Coronary artery (tissue), 2 donors: Measurements from ENCODE around the gene SLIT3.

Source experiments
- DNase-seq: peaks from one replicate; pipeline ENCODE4 v3.0.0-alpha.2; 2017; ENCODE audit warnings: low spot score
- H3K27ac ChIP-seq, 2 donors: fragments of 200-600 bp; sonication (generic); one replicate each; pipeline ENCODE4 v1.5.1; 2016 to 2019
- H3K4me3 ChIP-seq: fragments of 200-600 bp; sonication (generic); 2 replicates; pipeline ENCODE4 v1.5.1; 2016; ENCODE audit warnings: mild to moderate bottlenecking, moderate library complexity
- TF ChIP-seq, protein P1 (sequence below): fragments of 200-600 bp; sonication (generic); IDR thresholded peaks from one replicate; pipeline ENCODE4 v1.5.1; 2019; ENCODE audit warnings: antibody characterized with exemption

The SLIT3 gene

GRCh38 chr5:169299663-169300467 is 1.1 kb downstream of the SLIT3 start:
- Histone ChIP-seq H3K27ac (peak overlapping the region; percentile 73 to 94), H3K4me3 (peak overlapping the region; percentile 84)
- DNase-seq, result peak; percentile 82
- TF ChIP-seq, protein P1, sequence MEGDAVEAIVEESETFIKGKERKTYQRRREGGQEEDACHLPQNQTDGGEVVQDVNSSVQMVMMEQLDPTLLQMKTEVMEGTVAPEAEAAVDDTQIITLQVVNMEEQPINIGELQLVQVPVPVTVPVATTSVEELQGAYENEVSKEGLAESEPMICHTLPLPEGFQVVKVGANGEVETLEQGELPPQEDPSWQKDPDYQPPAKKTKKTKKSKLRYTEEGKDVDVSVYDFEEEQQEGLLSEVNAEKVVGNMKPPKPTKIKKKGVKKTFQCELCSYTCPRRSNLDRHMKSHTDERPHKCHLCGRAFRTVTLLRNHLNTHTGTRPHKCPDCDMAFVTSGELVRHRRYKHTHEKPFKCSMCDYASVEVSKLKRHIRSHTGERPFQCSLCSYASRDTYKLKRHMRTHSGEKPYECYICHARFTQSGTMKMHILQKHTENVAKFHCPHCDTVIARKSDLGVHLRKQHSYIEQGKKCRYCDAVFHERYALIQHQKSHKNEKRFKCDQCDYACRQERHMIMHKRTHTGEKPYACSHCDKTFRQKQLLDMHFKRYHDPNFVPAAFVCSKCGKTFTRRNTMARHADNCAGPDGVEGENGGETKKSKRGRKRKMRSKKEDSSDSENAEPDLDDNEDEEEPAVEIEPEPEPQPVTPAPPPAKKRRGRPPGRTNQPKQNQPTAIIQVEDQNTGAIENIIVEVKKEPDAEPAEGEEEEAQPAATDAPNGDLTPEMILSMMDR, result no peak

- TF ChIP-seq, protein P1, result no peak
- H3K27ac ChIP-seq, result peak overlapping the region; percentile 73 to 94
- peak overlapping the region; percentile 84 for H3K4me3 ChIP-seq
- DNase-seq, result no peak
These were observed 1.7 kb downstream of the SLIT3 start for GRCh38 chr5:169299191-169299662.

GRCh38 chr5:169298193-169298592 is 2.7 kb downstream of the SLIT3 start:
- Histone ChIP-seq H3K27ac (peak overlapping the region; percentile 73 to 94), H3K4me3 (peak overlapping the region; percentile 84)
- TF ChIP-seq, protein P1, result no peak
- DNase-seq, result no peak

DNA sequence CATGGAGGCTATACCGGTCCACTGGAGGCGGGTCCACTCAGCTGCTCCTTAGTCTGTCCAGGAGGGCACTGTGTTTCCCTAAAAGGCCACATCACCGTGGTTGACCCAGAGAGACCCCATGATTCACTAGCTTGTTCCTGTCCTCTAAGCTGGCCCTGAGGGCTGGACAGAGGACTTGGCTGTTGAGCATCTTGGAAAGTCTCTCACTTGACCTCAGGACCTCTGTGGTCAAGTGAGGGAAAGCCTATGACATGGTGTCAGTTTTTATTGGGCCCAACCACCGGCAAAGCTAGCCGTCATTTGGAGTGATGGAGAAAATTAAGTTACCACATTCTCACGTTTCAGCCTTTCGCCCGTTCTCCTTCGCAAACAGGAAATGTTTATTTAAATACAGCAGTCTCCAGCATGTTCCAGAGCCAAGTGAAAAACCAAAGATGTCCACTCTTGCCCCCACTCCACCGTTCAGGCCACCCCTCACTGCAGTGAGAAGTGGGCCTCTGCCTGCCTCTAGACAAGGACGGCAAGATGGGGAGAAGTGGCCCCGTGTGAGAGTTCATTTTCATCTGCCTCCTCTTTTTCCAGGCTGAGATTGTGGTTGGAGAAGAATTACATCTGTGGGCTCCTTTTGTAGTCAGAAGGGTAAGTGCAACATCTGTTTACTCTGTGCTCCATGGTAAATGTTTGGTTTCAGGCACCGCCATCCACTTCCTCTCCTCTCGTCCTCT is 4.4 kb downstream of the SLIT3 start:
- Histone ChIP-seq H3K4me3 (peak overlapping the region; percentile 26), H3K27ac (peak overlapping the region; percentile 51 to 67)
- DNase-seq, result peak; percentile 86
- TF ChIP-seq, protein P1, result no peak

DNA sequence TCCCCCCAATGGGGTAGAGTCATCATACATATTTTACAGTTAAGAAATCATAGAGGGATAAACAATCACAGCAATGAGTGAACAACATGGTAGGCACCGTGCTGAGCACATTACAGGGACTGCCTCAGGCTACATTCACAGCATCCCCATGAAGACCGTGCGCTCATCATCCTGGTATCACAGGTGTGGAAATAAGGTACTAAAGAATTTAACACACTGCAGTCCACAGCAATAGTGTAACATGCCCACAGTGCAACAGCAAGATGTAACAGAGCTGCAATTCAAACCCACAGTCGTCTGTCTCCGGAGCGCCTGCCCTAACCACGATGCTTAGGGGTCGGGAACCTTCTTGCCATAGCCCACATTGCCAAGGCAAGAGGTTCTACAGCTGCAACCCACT is 5.6 kb downstream of the SLIT3 start:
- no peak overlapping the region for H3K4me3 ChIP-seq
- TF ChIP-seq, protein P1, result no peak
- DNase-seq, result peak; percentile 46
- no peak overlapping the region for H3K27ac ChIP-seq

GRCh38 chr5:169294621-169295020 is 6.3 kb downstream of the SLIT3 start:
- Histone ChIP-seq H3K27ac (no peak overlapping the region), H3K4me3 (no peak overlapping the region)
- DNase-seq, result no peak
- TF ChIP-seq, protein P1, result no peak
